ENCODE data around the gene TH. TPM values are rescaled to one million over a fixed set of nuclear protein-coding genes. Genes with fewer than 3 reads are reported as not detected.

TH gene
- total and polyA plus RNA-seq, 2 of the 8 experiments (the other 6 are each of a cell fraction or from before 2014, with no cell fraction given): 0.09 TPM; not detected in 1

DNA sequence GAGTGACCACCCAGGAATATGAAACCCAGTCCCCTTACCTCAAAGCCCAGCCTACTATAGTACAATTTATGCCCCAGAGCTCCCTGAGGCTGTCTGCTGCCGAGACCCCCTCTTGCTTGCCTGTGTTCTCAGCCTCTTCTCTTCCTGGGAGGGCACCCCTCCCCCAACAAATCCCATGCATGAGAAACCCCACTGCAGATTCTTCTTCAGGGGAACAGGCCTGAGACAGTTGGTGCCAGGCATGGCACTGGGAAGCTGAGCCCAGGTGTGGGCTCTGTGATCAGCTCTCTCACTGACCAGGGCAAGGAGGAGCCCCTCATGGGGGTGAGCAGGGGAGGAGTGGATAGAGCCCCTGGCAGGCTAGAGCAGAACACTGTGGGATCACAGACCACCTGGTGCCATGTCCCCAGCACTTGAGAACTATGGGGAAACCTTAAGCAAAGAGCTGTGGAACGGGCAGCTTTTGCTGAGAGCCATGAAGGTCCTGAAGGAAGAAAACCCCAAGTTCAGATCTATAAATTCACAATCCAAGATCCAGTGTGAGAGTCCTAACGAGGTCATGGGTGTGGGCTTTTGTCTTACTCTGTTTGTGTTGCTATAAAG is 46.5 kb upstream of the TH start (continued):
- TF ChIP-seq, protein P1, sequence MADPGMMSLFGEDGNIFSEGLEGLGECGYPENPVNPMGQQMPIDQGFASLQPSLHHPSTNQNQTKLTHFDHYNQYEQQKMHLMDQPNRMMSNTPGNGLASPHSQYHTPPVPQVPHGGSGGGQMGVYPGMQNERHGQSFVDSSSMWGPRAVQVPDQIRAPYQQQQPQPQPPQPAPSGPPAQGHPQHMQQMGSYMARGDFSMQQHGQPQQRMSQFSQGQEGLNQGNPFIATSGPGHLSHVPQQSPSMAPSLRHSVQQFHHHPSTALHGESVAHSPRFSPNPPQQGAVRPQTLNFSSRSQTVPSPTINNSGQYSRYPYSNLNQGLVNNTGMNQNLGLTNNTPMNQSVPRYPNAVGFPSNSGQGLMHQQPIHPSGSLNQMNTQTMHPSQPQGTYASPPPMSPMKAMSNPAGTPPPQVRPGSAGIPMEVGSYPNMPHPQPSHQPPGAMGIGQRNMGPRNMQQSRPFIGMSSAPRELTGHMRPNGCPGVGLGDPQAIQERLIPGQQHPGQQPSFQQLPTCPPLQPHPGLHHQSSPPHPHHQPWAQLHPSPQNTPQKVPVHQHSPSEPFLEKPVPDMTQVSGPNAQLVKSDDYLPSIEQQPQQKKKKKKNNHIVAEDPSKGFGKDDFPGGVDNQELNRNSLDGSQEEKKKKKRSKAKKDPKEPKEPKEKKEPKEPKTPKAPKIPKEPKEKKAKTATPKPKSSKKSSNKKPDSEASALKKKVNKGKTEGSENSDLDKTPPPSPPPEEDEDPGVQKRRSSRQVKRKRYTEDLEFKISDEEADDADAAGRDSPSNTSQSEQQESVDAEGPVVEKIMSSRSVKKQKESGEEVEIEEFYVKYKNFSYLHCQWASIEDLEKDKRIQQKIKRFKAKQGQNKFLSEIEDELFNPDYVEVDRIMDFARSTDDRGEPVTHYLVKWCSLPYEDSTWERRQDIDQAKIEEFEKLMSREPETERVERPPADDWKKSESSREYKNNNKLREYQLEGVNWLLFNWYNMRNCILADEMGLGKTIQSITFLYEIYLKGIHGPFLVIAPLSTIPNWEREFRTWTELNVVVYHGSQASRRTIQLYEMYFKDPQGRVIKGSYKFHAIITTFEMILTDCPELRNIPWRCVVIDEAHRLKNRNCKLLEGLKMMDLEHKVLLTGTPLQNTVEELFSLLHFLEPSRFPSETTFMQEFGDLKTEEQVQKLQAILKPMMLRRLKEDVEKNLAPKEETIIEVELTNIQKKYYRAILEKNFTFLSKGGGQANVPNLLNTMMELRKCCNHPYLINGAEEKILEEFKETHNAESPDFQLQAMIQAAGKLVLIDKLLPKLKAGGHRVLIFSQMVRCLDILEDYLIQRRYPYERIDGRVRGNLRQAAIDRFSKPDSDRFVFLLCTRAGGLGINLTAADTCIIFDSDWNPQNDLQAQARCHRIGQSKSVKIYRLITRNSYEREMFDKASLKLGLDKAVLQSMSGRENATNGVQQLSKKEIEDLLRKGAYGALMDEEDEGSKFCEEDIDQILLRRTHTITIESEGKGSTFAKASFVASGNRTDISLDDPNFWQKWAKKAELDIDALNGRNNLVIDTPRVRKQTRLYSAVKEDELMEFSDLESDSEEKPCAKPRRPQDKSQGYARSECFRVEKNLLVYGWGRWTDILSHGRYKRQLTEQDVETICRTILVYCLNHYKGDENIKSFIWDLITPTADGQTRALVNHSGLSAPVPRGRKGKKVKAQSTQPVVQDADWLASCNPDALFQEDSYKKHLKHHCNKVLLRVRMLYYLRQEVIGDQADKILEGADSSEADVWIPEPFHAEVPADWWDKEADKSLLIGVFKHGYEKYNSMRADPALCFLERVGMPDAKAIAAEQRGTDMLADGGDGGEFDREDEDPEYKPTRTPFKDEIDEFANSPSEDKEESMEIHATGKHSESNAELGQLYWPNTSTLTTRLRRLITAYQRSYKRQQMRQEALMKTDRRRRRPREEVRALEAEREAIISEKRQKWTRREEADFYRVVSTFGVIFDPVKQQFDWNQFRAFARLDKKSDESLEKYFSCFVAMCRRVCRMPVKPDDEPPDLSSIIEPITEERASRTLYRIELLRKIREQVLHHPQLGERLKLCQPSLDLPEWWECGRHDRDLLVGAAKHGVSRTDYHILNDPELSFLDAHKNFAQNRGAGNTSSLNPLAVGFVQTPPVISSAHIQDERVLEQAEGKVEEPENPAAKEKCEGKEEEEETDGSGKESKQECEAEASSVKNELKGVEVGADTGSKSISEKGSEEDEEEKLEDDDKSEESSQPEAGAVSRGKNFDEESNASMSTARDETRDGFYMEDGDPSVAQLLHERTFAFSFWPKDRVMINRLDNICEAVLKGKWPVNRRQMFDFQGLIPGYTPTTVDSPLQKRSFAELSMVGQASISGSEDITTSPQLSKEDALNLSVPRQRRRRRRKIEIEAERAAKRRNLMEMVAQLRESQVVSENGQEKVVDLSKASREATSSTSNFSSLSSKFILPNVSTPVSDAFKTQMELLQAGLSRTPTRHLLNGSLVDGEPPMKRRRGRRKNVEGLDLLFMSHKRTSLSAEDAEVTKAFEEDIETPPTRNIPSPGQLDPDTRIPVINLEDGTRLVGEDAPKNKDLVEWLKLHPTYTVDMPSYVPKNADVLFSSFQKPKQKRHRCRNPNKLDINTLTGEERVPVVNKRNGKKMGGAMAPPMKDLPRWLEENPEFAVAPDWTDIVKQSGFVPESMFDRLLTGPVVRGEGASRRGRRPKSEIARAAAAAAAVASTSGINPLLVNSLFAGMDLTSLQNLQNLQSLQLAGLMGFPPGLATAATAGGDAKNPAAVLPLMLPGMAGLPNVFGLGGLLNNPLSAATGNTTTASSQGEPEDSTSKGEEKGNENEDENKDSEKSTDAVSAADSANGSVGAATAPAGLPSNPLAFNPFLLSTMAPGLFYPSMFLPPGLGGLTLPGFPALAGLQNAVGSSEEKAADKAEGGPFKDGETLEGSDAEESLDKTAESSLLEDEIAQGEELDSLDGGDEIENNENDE (IDR thresholded peaks at IDR 0.05; ENCODE audit: insufficient replicate concordance, low read length): no peak
- no peak for TF ChIP-seq NANOG (IDR thresholded peaks at IDR 0.05; ENCODE audit: insufficient read depth, low read depth, low read length, poor library complexity, severe bottlenecking)
- TF ChIP-seq RXRA (IDR thresholded peaks at IDR 0.05; ENCODE audit: insufficient read depth, low read depth, low read length): no peak
- no peak for TF ChIP-seq TAF7 (optimal IDR thresholded peaks at IDR 0.05; ENCODE audit: borderline replicate concordance, low read depth, low read length)
- TF ChIP-seq CBX5 (IDR thresholded peaks at IDR 0.05; ENCODE audit: low read depth, low read length): no peak
- no peak for TF ChIP-seq SP4 (IDR thresholded peaks at IDR 0.05; ENCODE audit: low read length)
